WTC11 (cell line): Measurements from ENCODE around the gene FXYD7. TPM values are rescaled to one million over a fixed set of nuclear protein-coding genes. Genes with fewer than 3 reads are reported as not detected.
"Not testable (repeated sequence)": the region's sequence is repeated elsewhere in the genome, so short reads cannot be mapped to it uniquely, and the experiment has no call there.

ENCODE experiments used
- ATAC-seq: fragments of 200-7000 bp; cut with Tn5 transposase; 2 replicates; pipeline ENCODE4 v1.10.0; 2021; ENCODE audit warnings: mild to moderate bottlenecking, moderate library complexity
- CTCF ChIA-PET: fragments of 300-600 bp; sonication (Branson Sonifier 250); formaldehyde crosslinking; loops from one replicate; lab custom pipeline; 2021; ENCODE audit warnings: antibody characterized with exemption; lab: Charles Lee
- POLR2A ChIA-PET: fragments of 350-600 bp; sonication (Branson Sonifier 250); formaldehyde crosslinking; loops from one replicate; lab custom pipeline; 2021; ENCODE audit warnings: antibody characterized with exemption; lab: Charles Lee
- DNase-seq: peaks from one replicate; pipeline ENCODE4 v3.0.0; 2021; ENCODE audit warnings: low spot score
- H3K27ac Mint-ChIP-seq: 2 replicates; pipeline ENCODE4 v1.8.0; 2021; ENCODE audit warnings: mixed read lengths
- H3K27me3 Mint-ChIP-seq: 2 replicates; pipeline ENCODE4 v1.8.0; 2021; ENCODE audit warnings: low read depth, mild to moderate bottlenecking, moderate library complexity, mixed read lengths
- H3K36me3 Mint-ChIP-seq: 2 replicates; pipeline ENCODE4 v1.8.0; 2021; ENCODE audit warnings: mixed read lengths
- H3K4me1 Mint-ChIP-seq: 2 replicates; pipeline ENCODE4 v1.8.0; 2022; ENCODE audit warnings: mixed read lengths
- H3K4me3 Mint-ChIP-seq: 2 replicates; pipeline ENCODE4 v1.8.0; 2021; ENCODE audit warnings: mild to moderate bottlenecking, moderate library complexity, mixed read lengths
- H3K9me3 Mint-ChIP-seq: 2 replicates; pipeline ENCODE4 v1.8.0; 2021; ENCODE audit warnings: mixed read lengths
- ATF1 ChIP-seq: sonication (generic); formaldehyde crosslinking; IDR thresholded peaks from 2 replicates; pipeline ENCODE4 v1.8.1; 2023; ENCODE audit warnings: mild to moderate bottlenecking, moderate library complexity, missing genetic modification reagents
- FOXP4 ChIP-seq: sonication (generic); formaldehyde crosslinking; IDR thresholded peaks from 2 replicates; pipeline ENCODE4 v1.8.0; 2022; ENCODE audit warnings: mild to moderate bottlenecking, missing genetic modification reagents
- GABPB1 ChIP-seq: sonication (generic); formaldehyde crosslinking; IDR thresholded peaks from 2 replicates; pipeline ENCODE4 v1.8.1; 2023; ENCODE audit warnings: mild to moderate bottlenecking, missing genetic modification reagents
- MXD4 ChIP-seq: fragments of 250-450 bp; sonication (Bioruptor Pico); IDR thresholded peaks from 2 replicates; pipeline ENCODE4 v1.8.0; 2021; ENCODE audit warnings: mild to moderate bottlenecking, moderate library complexity, borderline replicate concordance
- OVOL2 ChIP-seq: fragments of 250-450 bp; sonication (Bioruptor Pico); IDR thresholded peaks from 2 replicates; pipeline ENCODE4 v1.9.0; 2021; ENCODE audit warnings: mild to moderate bottlenecking, borderline replicate concordance
- RORB ChIP-seq: fragments of 250-450 bp; sonication (Bioruptor Pico); IDR thresholded peaks from 2 replicates; pipeline ENCODE4 v1.9.0; 2021; ENCODE audit warnings: mild to moderate bottlenecking
- TEAD1 ChIP-seq: sonication (generic); formaldehyde crosslinking; IDR thresholded peaks from 2 replicates; pipeline ENCODE4 v1.8.0; 2022; ENCODE audit warnings: mild to moderate bottlenecking, missing genetic modification reagents
- USF1 ChIP-seq: sonication (generic); formaldehyde crosslinking; IDR thresholded peaks from 2 replicates; pipeline ENCODE4 v1.8.0; 2022; ENCODE audit warnings: mild to moderate bottlenecking, missing genetic modification reagents
- ZNF121 ChIP-seq: sonication (generic); formaldehyde crosslinking; IDR thresholded peaks from 2 replicates; pipeline ENCODE4 v1.8.0; 2023; ENCODE audit warnings: missing genetic modification reagents
- ZNF232 ChIP-seq: sonication (generic); formaldehyde crosslinking; IDR thresholded peaks from 2 replicates; pipeline ENCODE4 v1.8.0; 2022; ENCODE audit warnings: mild to moderate bottlenecking, missing genetic modification reagents
- ZNF263 ChIP-seq: sonication (generic); formaldehyde crosslinking; IDR thresholded peaks from 2 replicates; pipeline ENCODE4 v1.8.1; 2022; ENCODE audit warnings: low read depth, mild to moderate bottlenecking, moderate library complexity, missing genetic modification reagents
- ZNF423 ChIP-seq: fragments of 250-450 bp; sonication (Bioruptor Pico); IDR thresholded peaks from 2 replicates; pipeline ENCODE4 v2.1.2; 2022; ENCODE audit warnings: mild to moderate bottlenecking, moderate library complexity
- ZNF512 ChIP-seq: sonication (generic); formaldehyde crosslinking; IDR thresholded peaks from 2 replicates; pipeline ENCODE4 v1.8.1; 2022; ENCODE audit warnings: missing genetic modification reagents, borderline replicate concordance
- total RNA-seq: library from RNA; stranded (reverse); gene quantifications from 3 replicates; pipeline ENCODE4 v1.2.3, GENCODE V29; 2021

Gene FXYD7
- total RNA-seq, 1 experiment from 2014 or later: 16.7 TPM

GRCh38 chr19:35101949-35102348 is 41.1 kb upstream of the FXYD7 start:
- H3K27ac Mint-ChIP-seq, H3K4me1 Mint-ChIP-seq, DNase-seq, ATAC-seq, H3K27me3 Mint-ChIP-seq, H3K36me3 Mint-ChIP-seq, H3K4me3 Mint-ChIP-seq, POLR2A ChIA-PET, H3K9me3 Mint-ChIP-seq: not testable (repeated sequence)
- CTCF ChIA-PET: interaction anchor here (2.9 to 4.1 kb wide), 2 partner anchors 13 to 35 kb away, joined by 11 to 14 read pairs; partner anchors contain the start of gene FXYD3
- TF ChIP-seq ZNF121 (CRISPR knock-in tag): peak; percentile 52; the same call in 1 of the 2 replicates

GRCh38 chr19:35103614-35104013 is 39.4 kb upstream of the FXYD7 start:
- DNase-seq, H3K4me1 Mint-ChIP-seq, ATAC-seq, POLR2A ChIA-PET, H3K36me3 Mint-ChIP-seq, H3K9me3 Mint-ChIP-seq, H3K27ac Mint-ChIP-seq, H3K4me3 Mint-ChIP-seq, H3K27me3 Mint-ChIP-seq: not testable (repeated sequence)
- CTCF ChIA-PET: interaction anchor here (1.4 kb wide), 1 partner anchor 11 kb away, joined by 4 read pairs; no protein-coding TSS in a partner anchor
- TF ChIP-seq ZNF121 (CRISPR knock-in tag): peak; percentile 59; the same call in 1 of the 2 replicates

GRCh38 chr19:35104361-35104760 is 38.7 kb upstream of the FXYD7 start:
- no peak overlapping the region for H3K4me3 Mint-ChIP-seq
- H3K9me3 Mint-ChIP-seq: peaks cover 8% of the 10 kb centered on the region; the same call in 1 of the 2 replicates
- H3K36me3 Mint-ChIP-seq: 0 out of 2 replicates have a peak, but pooled peaks cover 3% of the 10 kb centered on the region
- no peak overlapping the region for H3K27ac Mint-ChIP-seq
- 0 out of 2 replicates have a peak, but pooled peaks cover 3% of the 10 kb centered on the region for H3K4me1 Mint-ChIP-seq
- TF ChIP-seq ZNF232 (CRISPR knock-in tag) (no peak), RORB (CRISPR knock-in tag) (no peak), ZNF423 (CRISPR knock-in tag) (no peak), ZNF512 (no peak), FOXP4 (CRISPR knock-in tag) (no peak), ZNF263 (CRISPR knock-in tag) (no peak), TEAD1 (CRISPR knock-in tag) (no peak), USF1 (CRISPR knock-in tag) (no peak)
- H3K27me3 Mint-ChIP-seq: no peaks in the 10 kb centered on the region
- POLR2A ChIA-PET: no interaction called here
- no peak for DNase-seq
- CTCF ChIA-PET: interaction anchor here (0.7 to 1.4 kb wide), 2 partner anchors 11 to 14 kb away, joined by 3 to 4 read pairs; no protein-coding TSS in a partner anchor
- ATAC-seq: no peak

- ATAC-seq: no peak
- no peaks in the 10 kb centered on the region for H3K27me3 Mint-ChIP-seq
These were observed 38.0 kb upstream of the FXYD7 start for GRCh38 chr19:35105047-35105410.

More at GRCh38 chr19:35105047-35105410, 38.0 kb upstream of the FXYD7 start:
- H3K4me3 Mint-ChIP-seq: no peak overlapping the region
- POLR2A ChIA-PET: no interaction called here
- TF ChIP-seq OVOL2 (CRISPR knock-in tag): no peak
- no peak for TF ChIP-seq MXD4 (CRISPR knock-in tag)
- no peak for TF ChIP-seq GABPB1 (CRISPR knock-in tag)
- no peak for TF ChIP-seq ZNF423 (CRISPR knock-in tag)
- TF ChIP-seq ATF1 (CRISPR knock-in tag): no peak
- 0 out of 2 replicates have a peak, but pooled peaks cover 7% of the 10 kb centered on the region for H3K4me1 Mint-ChIP-seq
- no peak overlapping the region for H3K27ac Mint-ChIP-seq
- DNase-seq: no peak
- peaks cover 8% of the 10 kb centered on the region; the same call in 1 of the 2 replicates for H3K9me3 Mint-ChIP-seq
- CTCF ChIA-PET: interaction anchor here (1.4 kb wide), 1 partner anchor 10 kb away, joined by 4 read pairs; no protein-coding TSS in a partner anchor
- H3K36me3 Mint-ChIP-seq: 0 out of 2 replicates have a peak, but pooled peaks cover 3% of the 10 kb centered on the region
